ENCODE results near the gene PLPPR3.

Gene PLPPR3

DNA sequence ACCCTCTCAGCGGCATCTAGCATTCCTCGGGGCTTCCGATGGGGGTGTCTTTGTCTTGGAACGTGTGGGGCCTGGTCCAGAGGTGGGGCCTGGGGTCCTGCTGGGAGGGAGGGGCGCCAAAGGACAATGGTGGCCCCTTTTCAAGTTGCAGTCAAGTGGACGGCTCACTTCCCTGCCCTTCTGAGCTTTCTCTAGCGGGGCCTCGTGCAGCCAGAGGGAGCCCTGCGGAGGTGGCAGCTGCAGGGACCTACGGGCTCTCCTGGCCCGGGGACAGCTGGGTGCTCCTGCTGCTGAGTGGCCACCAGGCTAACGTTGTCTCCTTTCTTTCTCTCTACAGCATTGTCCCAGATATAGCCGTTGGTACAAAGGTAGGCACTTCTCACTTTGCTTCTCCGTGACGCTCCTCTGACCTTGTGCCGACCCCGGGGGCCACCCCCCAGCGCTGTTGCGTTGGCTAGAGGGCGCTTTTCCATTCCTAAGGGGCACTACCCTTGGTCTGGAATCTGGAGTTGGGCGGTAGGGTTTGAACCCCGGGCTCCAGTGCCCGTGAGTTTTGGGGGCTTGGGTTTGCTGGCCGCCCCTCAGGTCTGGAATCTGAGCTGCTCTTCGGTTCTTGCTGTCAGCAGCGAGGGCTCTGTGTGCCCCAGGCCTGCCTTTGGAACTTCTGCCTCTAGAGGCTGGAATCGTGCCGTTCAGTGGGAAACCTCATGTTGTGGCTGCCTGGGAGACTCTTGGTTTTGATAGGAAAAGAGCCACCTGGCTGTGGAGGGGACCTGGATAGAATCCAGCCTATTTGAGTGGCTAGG lies 22.5 kb downstream of the PLPPR3 start:
- TF ChIP-seq, protein P1, sequence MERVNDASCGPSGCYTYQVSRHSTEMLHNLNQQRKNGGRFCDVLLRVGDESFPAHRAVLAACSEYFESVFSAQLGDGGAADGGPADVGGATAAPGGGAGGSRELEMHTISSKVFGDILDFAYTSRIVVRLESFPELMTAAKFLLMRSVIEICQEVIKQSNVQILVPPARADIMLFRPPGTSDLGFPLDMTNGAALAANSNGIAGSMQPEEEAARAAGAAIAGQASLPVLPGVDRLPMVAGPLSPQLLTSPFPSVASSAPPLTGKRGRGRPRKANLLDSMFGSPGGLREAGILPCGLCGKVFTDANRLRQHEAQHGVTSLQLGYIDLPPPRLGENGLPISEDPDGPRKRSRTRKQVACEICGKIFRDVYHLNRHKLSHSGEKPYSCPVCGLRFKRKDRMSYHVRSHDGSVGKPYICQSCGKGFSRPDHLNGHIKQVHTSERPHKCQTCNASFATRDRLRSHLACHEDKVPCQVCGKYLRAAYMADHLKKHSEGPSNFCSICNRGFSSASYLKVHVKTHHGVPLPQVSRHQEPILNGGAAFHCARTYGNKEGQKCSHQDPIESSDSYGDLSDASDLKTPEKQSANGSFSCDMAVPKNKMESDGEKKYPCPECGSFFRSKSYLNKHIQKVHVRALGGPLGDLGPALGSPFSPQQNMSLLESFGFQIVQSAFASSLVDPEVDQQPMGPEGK (CRISPR knock-in tag; IDR thresholded peaks at IDR 0.05; ENCODE audit: borderline replicate concordance): peak; percentile 19; the same call in 1 of the 2 replicates
- TF ChIP-seq, protein P2, sequence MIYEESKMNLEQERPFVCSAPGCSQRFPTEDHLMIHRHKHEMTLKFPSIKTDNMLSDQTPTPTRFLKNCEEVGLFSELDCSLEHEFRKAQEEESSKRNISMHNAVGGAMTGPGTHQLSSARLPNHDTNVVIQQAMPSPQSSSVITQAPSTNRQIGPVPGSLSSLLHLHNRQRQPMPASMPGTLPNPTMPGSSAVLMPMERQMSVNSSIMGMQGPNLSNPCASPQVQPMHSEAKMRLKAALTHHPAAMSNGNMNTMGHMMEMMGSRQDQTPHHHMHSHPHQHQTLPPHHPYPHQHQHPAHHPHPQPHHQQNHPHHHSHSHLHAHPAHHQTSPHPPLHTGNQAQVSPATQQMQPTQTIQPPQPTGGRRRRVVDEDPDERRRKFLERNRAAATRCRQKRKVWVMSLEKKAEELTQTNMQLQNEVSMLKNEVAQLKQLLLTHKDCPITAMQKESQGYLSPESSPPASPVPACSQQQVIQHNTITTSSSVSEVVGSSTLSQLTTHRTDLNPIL (CRISPR knock-in tag; IDR thresholded peaks at IDR 0.05; ENCODE audit: low read depth): no peak
- peak; percentile 4; the same call in 1 of the 3 replicates for ATAC-seq

DNA sequence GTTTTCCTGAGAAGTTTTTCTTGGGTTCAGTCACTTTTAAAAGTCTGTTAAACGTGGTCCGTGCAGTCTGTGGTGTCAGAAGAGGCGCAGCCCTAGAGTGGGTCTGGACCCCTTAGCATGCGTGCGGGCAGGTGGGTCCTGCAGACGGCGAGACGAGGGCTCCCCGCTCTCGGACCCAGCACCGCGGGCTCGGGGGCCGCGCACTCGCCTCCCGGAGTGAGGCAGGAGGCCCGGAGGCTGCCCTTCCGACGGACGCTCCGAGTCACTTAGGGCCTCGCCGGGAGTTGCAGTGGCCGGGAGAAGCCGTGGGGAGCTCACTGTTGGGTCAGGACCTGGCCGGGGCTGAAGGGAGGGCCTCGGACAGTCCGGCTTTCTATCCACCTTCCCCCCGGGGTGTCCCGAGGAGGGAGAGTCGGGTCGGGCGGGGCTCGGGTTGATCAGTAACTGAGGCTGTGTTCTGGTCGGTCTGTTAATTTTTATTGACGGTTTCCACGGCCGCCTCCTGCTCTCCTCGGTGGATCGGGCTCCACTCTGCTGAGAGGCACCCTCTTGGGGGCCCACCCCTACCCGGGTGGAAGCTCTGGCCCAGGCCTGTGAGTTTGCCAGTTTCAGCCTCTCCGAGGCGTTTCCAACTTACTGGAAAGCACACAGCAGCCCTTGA lies 23.2 kb downstream of the PLPPR3 start:
- ATAC-seq: no peak
- TF ChIP-seq ISL1 (CRISPR knock-in tag; IDR thresholded peaks at IDR 0.05): no peak
- TF ChIP-seq TCF4 (CRISPR knock-in tag; IDR thresholded peaks at IDR 0.05; ENCODE audit: borderline replicate concordance): no peak
- TF ChIP-seq CSDC2 (CRISPR knock-in tag; IDR thresholded peaks at IDR 0.05): no peak
- no peak for TF ChIP-seq ZC3H10 (CRISPR knock-in tag; IDR thresholded peaks at IDR 0.05)
- TF ChIP-seq, protein P3, sequence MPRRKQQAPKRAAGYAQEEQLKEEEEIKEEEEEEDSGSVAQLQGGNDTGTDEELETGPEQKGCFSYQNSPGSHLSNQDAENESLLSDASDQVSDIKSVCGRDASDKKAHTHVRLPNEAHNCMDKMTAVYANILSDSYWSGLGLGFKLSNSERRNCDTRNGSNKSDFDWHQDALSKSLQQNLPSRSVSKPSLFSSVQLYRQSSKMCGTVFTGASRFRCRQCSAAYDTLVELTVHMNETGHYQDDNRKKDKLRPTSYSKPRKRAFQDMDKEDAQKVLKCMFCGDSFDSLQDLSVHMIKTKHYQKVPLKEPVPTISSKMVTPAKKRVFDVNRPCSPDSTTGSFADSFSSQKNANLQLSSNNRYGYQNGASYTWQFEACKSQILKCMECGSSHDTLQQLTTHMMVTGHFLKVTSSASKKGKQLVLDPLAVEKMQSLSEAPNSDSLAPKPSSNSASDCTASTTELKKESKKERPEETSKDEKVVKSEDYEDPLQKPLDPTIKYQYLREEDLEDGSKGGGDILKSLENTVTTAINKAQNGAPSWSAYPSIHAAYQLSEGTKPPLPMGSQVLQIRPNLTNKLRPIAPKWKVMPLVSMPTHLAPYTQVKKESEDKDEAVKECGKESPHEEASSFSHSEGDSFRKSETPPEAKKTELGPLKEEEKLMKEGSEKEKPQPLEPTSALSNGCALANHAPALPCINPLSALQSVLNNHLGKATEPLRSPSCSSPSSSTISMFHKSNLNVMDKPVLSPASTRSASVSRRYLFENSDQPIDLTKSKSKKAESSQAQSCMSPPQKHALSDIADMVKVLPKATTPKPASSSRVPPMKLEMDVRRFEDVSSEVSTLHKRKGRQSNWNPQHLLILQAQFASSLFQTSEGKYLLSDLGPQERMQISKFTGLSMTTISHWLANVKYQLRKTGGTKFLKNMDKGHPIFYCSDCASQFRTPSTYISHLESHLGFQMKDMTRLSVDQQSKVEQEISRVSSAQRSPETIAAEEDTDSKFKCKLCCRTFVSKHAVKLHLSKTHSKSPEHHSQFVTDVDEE (CRISPR knock-in tag; IDR thresholded peaks at IDR 0.05): no peak
- TF ChIP-seq PPARA (CRISPR knock-in tag; IDR thresholded peaks at IDR 0.05; ENCODE audit: borderline replicate concordance): no peak
- no peak for TF ChIP-seq ARNTL (CRISPR knock-in tag; IDR thresholded peaks at IDR 0.05; ENCODE audit: borderline replicate concordance, low read depth)
- no peak for TF ChIP-seq ZNF70 (CRISPR knock-in tag; IDR thresholded peaks at IDR 0.05)
- no peak for TF ChIP-seq ZNF565 (CRISPR knock-in tag; conservative IDR thresholded peaks at IDR 0.05; ENCODE audit: low read depth)
- TF ChIP-seq, protein P4, sequence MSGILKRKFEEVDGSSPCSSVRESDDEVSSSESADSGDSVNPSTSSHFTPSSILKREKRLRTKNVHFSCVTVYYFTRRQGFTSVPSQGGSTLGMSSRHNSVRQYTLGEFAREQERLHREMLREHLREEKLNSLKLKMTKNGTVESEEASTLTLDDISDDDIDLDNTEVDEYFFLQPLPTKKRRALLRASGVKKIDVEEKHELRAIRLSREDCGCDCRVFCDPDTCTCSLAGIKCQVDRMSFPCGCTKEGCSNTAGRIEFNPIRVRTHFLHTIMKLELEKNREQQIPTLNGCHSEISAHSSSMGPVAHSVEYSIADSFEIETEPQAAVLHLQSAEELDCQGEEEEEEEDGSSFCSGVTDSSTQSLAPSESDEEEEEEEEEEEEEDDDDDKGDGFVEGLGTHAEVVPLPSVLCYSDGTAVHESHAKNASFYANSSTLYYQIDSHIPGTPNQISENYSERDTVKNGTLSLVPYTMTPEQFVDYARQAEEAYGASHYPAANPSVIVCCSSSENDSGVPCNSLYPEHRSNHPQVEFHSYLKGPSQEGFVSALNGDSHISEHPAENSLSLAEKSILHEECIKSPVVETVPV (CRISPR knock-in tag; IDR thresholded peaks at IDR 0.05): no peak
- TF ChIP-seq ZFP3 (CRISPR knock-in tag; IDR thresholded peaks at IDR 0.05): no peak
- no peak for TF ChIP-seq ZNF8 (CRISPR knock-in tag; IDR thresholded peaks at IDR 0.05)
- TF ChIP-seq BACH2 (CRISPR knock-in tag; IDR thresholded peaks at IDR 0.05; ENCODE audit: borderline replicate concordance): no peak

DNA sequence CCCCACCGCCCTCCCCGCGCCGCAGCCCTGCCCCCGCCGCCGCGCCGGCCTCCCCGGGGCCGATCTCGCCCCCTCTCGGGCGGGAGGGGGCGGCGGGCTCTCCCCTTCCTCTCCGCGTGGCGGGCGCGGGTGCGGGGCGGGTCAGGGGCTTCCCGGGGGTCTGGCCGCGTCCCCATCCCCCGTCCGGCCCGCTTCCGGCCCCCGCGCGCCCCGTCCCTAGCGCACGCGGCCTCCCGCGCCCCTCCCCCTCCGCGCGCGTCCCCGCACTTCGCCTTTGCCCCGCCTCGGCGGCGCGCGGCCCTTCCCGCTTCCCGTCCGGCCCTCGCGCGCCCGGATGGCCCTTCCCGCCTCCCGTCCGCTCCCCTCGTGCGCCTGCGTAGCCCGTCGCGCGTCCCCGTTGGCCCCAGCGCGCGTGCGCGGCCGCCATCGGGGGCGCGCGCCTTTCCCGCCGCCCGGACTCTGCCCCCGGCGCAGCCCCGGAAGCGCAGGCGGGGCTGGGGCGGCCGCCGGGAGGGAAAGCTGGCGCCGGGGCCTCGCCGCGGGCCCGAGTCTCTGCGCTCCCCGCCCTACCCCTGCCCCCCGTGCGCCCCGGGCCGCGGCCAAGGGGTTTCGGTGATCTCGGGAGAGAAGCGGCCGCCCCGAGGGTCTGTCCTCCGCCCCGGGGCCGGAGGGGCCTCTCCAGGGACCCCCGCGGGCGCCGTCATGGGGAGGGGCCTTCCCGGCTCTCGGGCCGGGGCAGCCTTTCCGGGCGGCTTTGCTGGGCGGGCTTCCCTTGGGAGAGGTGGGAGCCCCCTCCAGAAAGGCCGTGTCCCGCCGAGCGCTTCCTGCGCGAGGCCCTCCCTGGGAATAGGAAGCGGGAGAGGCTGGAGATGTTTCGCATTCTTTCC lies 24.0 kb downstream of the PLPPR3 start:
- no peak for ATAC-seq
- TF ChIP-seq ZFP30 (CRISPR knock-in tag; IDR thresholded peaks at IDR 0.05) (peak; percentile 6; the same call in 1 of the 2 replicates), ZNF8 (CRISPR knock-in tag; IDR thresholded peaks at IDR 0.05) (no peak), ISL1 (CRISPR knock-in tag; IDR thresholded peaks at IDR 0.05) (no peak), ZNF565 (CRISPR knock-in tag; conservative IDR thresholded peaks at IDR 0.05; ENCODE audit: low read depth) (no peak), TOX (CRISPR knock-in tag; IDR thresholded peaks at IDR 0.05; ENCODE audit: borderline replicate concordance) (no peak), ZC3H10 (CRISPR knock-in tag; IDR thresholded peaks at IDR 0.05) (peak; percentile 19; the same call in 1 of the 2 replicates), ARNTL (CRISPR knock-in tag; IDR thresholded peaks at IDR 0.05; ENCODE audit: borderline replicate concordance, low read depth) (no peak), BACH2 (CRISPR knock-in tag; IDR thresholded peaks at IDR 0.05; ENCODE audit: borderline replicate concordance) (no peak)
- TF ChIP-seq, protein P2 (CRISPR knock-in tag; IDR thresholded peaks at IDR 0.05; ENCODE audit: low read depth): no peak
- TF ChIP-seq, protein P4 (CRISPR knock-in tag; IDR thresholded peaks at IDR 0.05): no peak
- TF ChIP-seq, protein P5, sequence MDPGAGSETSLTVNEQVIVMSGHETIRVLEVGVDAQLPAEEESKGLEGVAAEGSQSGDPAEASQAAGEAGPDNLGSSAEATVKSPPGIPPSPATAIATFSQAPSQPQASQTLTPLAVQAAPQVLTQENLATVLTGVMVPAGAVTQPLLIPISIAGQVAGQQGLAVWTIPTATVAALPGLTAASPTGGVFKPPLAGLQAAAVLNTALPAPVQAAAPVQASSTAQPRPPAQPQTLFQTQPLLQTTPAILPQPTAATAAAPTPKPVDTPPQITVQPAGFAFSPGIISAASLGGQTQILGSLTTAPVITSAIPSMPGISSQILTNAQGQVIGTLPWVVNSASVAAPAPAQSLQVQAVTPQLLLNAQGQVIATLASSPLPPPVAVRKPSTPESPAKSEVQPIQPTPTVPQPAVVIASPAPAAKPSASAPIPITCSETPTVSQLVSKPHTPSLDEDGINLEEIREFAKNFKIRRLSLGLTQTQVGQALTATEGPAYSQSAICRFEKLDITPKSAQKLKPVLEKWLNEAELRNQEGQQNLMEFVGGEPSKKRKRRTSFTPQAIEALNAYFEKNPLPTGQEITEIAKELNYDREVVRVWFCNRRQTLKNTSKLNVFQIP (CRISPR knock-in tag; IDR thresholded peaks at IDR 0.05; ENCODE audit: borderline replicate concordance, low read depth): no peak
- TF ChIP-seq, protein P1 (CRISPR knock-in tag; IDR thresholded peaks at IDR 0.05; ENCODE audit: borderline replicate concordance): no peak

Data from SK-N-SH treated with all-trans-retinoic acid at 6 μM for 48 hours (cell line).